ENCODE measurements around the gene TMEM150B.

TMEM150B gene

DNA sequence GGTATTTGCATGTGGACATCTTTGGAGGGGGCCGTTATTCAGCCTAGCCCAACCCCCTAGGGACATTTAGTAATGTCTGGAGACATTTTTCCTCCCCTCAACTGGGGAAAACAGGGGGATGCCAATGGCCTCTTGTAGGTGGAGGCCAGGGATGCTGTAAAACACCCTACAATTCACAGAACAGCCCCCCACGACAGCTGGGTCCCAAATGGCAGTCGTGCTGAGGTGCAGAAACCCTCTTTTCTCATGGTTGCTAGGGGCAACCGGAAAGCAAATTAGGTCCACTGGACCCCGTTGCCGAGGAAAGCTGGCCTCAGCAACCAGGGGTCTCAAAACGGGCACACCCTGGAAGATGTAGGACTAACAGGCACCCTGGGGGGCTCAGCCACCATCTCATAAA, 14.6 kb downstream of the TMEM150B start:
- TF ChIP-seq EZH2 (IDR thresholded peaks at IDR 0.05; ENCODE audit: borderline replicate concordance, low read depth, low read length, severe bottlenecking): no peak
- TF ChIP-seq, protein P1, sequence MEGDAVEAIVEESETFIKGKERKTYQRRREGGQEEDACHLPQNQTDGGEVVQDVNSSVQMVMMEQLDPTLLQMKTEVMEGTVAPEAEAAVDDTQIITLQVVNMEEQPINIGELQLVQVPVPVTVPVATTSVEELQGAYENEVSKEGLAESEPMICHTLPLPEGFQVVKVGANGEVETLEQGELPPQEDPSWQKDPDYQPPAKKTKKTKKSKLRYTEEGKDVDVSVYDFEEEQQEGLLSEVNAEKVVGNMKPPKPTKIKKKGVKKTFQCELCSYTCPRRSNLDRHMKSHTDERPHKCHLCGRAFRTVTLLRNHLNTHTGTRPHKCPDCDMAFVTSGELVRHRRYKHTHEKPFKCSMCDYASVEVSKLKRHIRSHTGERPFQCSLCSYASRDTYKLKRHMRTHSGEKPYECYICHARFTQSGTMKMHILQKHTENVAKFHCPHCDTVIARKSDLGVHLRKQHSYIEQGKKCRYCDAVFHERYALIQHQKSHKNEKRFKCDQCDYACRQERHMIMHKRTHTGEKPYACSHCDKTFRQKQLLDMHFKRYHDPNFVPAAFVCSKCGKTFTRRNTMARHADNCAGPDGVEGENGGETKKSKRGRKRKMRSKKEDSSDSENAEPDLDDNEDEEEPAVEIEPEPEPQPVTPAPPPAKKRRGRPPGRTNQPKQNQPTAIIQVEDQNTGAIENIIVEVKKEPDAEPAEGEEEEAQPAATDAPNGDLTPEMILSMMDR (IDR thresholded peaks at IDR 0.05; ENCODE audit: borderline replicate concordance, extremely low read depth, low read length, poor library complexity, severe bottlenecking): no peak
- Histone ChIP-seq H2AFZ (ENCODE audit: low read depth, low read length) (no peak overlapping the region), H4K20me1 (ENCODE audit: insufficient read depth, low read length) (no peaks in the 10 kb centered on the region), H3K27ac (ENCODE audit: low read length) (no peak overlapping the region), H3K79me2 (ENCODE audit: insufficient read depth, low read length) (no peaks in the 10 kb centered on the region), H3K27me3 (ENCODE audit: insufficient read depth, low read length, poor library complexity) (no peaks in the 10 kb centered on the region), H3K4me1 (ENCODE audit: insufficient read depth, low read length) (no peaks in the 10 kb centered on the region), H3K9me3 (ENCODE audit: insufficient read depth, low read length, severe bottlenecking) (no peaks in the 10 kb centered on the region), H3K4me3 (ENCODE audit: low read depth in 1 of 2, low read length in 2 of 2) (no peak overlapping the region), H3K4me2 (ENCODE audit: insufficient read depth, low read length) (no peak overlapping the region), H3K9ac (ENCODE audit: low read depth, low read length) (no peak overlapping the region), H3K36me3 (ENCODE audit: insufficient read depth, low read length) (peaks cover 25% of the 10 kb centered on the region)
- DNase-seq (no peak), ATAC-seq (ENCODE audit: insufficient read depth, low read depth) (no peak)

DNA sequence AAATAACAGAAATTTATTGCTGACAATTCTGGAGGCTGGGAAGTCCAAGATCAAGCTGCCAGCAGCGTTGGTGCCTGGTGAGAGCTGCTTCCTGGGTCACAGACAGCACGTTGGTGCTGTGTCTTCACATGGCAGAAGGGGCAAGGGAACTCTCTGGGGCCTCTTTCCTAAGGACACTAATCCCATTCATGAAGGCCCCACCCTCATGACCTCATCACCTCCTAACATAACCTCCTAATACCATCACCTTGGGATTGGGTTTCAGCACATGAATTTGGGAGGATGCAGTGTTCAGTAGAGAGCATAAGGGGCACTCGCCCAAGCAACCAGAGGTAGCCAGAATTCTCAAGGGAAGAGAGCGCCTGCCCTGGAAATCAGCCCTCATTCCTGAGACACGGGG, 15.7 kb downstream of the TMEM150B start:
- DNase-seq (no peak), ATAC-seq (ENCODE audit: insufficient read depth, low read depth) (no peak)
- Histone ChIP-seq H3K79me2 (ENCODE audit: insufficient read depth, low read length) (no peaks in the 10 kb centered on the region), H3K4me3 (ENCODE audit: low read depth in 1 of 2, low read length in 2 of 2) (no peak overlapping the region), H3K4me1 (ENCODE audit: insufficient read depth, low read length) (no peaks in the 10 kb centered on the region), H3K27ac (ENCODE audit: low read length) (no peak overlapping the region), H3K27me3 (ENCODE audit: insufficient read depth, low read length, poor library complexity) (no peaks in the 10 kb centered on the region), H3K9ac (ENCODE audit: low read depth, low read length) (no peak overlapping the region), H4K20me1 (ENCODE audit: insufficient read depth, low read length) (no peaks in the 10 kb centered on the region), H3K9me3 (ENCODE audit: insufficient read depth, low read length, severe bottlenecking) (no peaks in the 10 kb centered on the region), H2AFZ (ENCODE audit: low read depth, low read length) (no peak overlapping the region), H3K36me3 (ENCODE audit: insufficient read depth, low read length) (peaks cover 25% of the 10 kb centered on the region), H3K4me2 (ENCODE audit: insufficient read depth, low read length) (no peak overlapping the region)
- no peak for TF ChIP-seq EZH2 (IDR thresholded peaks at IDR 0.05; ENCODE audit: borderline replicate concordance, low read depth, low read length, severe bottlenecking)
- TF ChIP-seq, protein P1 (IDR thresholded peaks at IDR 0.05; ENCODE audit: borderline replicate concordance, extremely low read depth, low read length, poor library complexity, severe bottlenecking): no peak

DNA sequence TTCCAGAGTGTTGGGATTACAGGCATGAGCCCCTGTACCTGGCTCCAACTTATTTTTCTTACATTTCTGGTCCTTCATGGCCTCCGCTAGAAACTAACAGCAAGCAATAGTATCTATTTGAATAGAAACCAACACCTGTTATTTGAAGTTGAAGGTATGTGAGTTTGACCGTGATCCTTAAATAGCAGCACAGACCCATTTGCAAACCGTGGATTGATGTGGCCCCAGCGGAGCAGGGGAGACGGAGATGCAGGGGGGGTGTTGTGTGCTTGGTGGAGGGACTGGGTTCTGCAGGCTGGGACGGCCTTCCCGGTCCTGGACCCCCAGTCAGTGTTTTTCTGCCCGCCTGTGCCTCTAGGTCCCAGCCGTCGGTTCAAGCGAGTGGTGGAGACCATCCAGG, 16.9 kb downstream of the TMEM150B start:
- Histone ChIP-seq H3K9me3 (ENCODE audit: insufficient read depth, low read length, severe bottlenecking) (no peaks in the 10 kb centered on the region), H3K4me2 (ENCODE audit: insufficient read depth, low read length) (no peak overlapping the region), H3K27ac (ENCODE audit: low read length) (no peak overlapping the region), H2AFZ (ENCODE audit: low read depth, low read length) (no peak overlapping the region), H3K9ac (ENCODE audit: low read depth, low read length) (no peak overlapping the region), H4K20me1 (ENCODE audit: insufficient read depth, low read length) (no peaks in the 10 kb centered on the region), H3K36me3 (ENCODE audit: insufficient read depth, low read length) (peaks cover 31% of the 10 kb centered on the region), H3K4me3 (ENCODE audit: low read depth in 1 of 2, low read length in 2 of 2) (no peak overlapping the region), H3K79me2 (ENCODE audit: insufficient read depth, low read length) (no peaks in the 10 kb centered on the region), H3K27me3 (ENCODE audit: insufficient read depth, low read length, poor library complexity) (no peaks in the 10 kb centered on the region), H3K4me1 (ENCODE audit: insufficient read depth, low read length) (0 out of 2 replicates have a peak, but pooled peaks cover 4% of the 10 kb centered on the region)
- ATAC-seq (ENCODE audit: insufficient read depth, low read depth): no peak
- no peak for DNase-seq
- TF ChIP-seq, protein P1 (IDR thresholded peaks at IDR 0.05; ENCODE audit: borderline replicate concordance, extremely low read depth, low read length, poor library complexity, severe bottlenecking): no peak
- no peak for TF ChIP-seq EZH2 (IDR thresholded peaks at IDR 0.05; ENCODE audit: borderline replicate concordance, low read depth, low read length, severe bottlenecking)

DNA sequence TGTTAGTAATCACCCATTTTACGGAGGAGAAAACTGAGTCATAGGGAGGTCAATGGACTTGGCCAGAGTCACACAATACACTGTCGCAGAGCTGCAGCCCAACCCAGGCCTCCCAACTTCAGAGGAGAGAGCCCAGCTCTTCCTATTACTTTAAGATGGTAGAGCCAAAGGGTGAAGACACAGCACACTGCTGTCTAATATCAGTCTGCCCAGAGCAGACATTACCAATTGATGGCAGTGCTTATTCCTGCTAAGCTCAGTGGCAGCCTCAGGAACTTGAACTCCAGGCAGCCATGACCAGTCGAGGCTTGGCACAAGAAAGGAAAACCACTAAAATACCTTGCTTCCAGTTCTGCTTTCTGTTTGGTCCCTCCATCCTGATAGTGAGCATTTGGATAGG, 18.4 kb downstream of the TMEM150B start:
- Histone ChIP-seq H3K9ac (ENCODE audit: low read depth, low read length) (no peak overlapping the region), H4K20me1 (ENCODE audit: insufficient read depth, low read length) (no peaks in the 10 kb centered on the region), H3K27ac (ENCODE audit: low read length) (no peak overlapping the region), H3K36me3 (ENCODE audit: insufficient read depth, low read length) (peaks cover 37% of the 10 kb centered on the region), H3K9me3 (ENCODE audit: insufficient read depth, low read length, severe bottlenecking) (no peaks in the 10 kb centered on the region), H3K79me2 (ENCODE audit: insufficient read depth, low read length) (peaks cover 14% of the 10 kb centered on the region), H3K4me2 (ENCODE audit: insufficient read depth, low read length) (no peak overlapping the region), H3K27me3 (ENCODE audit: insufficient read depth, low read length, poor library complexity) (no peaks in the 10 kb centered on the region), H3K4me3 (ENCODE audit: low read depth in 1 of 2, low read length in 2 of 2) (no peak overlapping the region), H2AFZ (ENCODE audit: low read depth, low read length) (no peak overlapping the region), H3K4me1 (ENCODE audit: insufficient read depth, low read length) (peaks cover 19% of the 10 kb centered on the region)
- no peak for ATAC-seq (ENCODE audit: insufficient read depth, low read depth)
- no peak for DNase-seq
- no peak for TF ChIP-seq EZH2 (IDR thresholded peaks at IDR 0.05; ENCODE audit: borderline replicate concordance, low read depth, low read length, severe bottlenecking)
- TF ChIP-seq, protein P1 (IDR thresholded peaks at IDR 0.05; ENCODE audit: borderline replicate concordance, extremely low read depth, low read length, poor library complexity, severe bottlenecking): no peak

Measured in DND-41 (cell line).